CD4-positive, alpha-beta T cell treated with Interleukin-12 subunit alpha and Interleukin-12 subunit beta, for 1 hour (primary cell): ENCODE results near the gene MBP.

Experiments
- DNase-seq: peaks from one replicate; pipeline ENCODE4 v3.0.0-alpha.2; 2020

MBP gene

GRCh38 chr18:76931171-76931570, 201.4 kb downstream of the MBP start:
- DNase-seq = no peak
